RWPE1 (cell line): Measurements from ENCODE around the gene ITPKB.

Experiments
- CTCF ChIA-PET: fragments of 350-600 bp; sonication (Branson Sonifier 250); formaldehyde crosslinking; extraction: SDS; loops from one replicate; lab custom pipeline; 2021; lab: Yijun Ruan, JAX
- POLR2A ChIA-PET: fragments of 400-600 bp; formaldehyde crosslinking; extraction: SDS; loops from one replicate; lab custom pipeline; 2020; ENCODE audit warnings: antibody characterized with exemption; ENCODE audit not compliant: low non-redundant PET; lab: Yijun Ruan, JAX
- DNase-seq: peaks from one replicate; pipeline ENCODE4 v3.0.0; 2012; ENCODE audit warnings: low spot score
- H3K27ac ChIP-seq: fragments of 450-650 bp; 2 replicates; pipeline ENCODE4 v1.5.1; 2017
- CTCF ChIP-seq: fragments of 450-650 bp; conservative IDR thresholded peaks from 2 replicates; pipeline ENCODE4 v1.5.1; 2017; ENCODE audit warnings: low read depth, mild to moderate bottlenecking

ITPKB gene

DNA sequence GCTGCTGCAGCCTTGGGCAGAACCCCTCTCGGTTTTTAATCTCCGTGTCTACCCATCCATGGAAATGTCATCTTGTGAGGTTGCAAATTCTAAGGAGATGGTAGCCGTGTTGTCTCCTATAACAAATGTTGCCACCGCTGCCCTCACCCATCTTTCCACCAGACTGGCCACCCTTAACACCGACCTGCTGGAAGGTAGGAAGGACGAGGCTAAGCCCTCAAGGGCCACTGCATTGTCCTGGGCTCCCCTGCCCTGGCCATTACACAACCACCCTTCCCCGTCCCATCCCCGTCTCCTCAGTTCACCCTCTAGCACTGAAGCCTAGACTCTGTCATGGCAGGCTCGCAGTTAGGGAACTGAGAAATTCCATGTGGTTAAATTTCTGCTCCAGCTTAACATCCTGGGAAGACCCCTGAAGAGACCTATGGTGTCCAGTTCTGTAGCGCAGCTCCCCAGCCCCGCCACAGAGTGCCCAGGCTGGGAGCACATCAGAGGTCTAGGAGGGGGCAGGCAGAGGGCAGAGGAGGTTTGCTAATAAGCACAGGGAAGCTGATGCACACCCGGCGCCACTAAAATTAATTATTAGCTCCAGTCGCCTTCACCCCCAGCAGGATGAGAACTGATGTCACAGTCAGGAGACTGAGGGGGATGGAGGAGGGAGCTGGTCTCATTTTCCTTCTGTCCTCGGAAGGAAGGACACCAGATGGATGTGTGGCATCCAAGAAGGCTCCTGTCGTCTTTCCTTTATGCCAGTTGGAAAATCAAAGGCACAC is 152.2 kb downstream of the ITPKB start:
- no peak for TF ChIP-seq CTCF
- POLR2A ChIA-PET: interaction anchor here (0.5 kb wide), 1 partner anchor 43 kb away, joined by 3 read pairs; no protein-coding TSS in a partner anchor
- no peak for DNase-seq
- CTCF ChIA-PET: interaction anchor here (0.6 to 2.1 kb wide), 2 partner anchors 22 to 610 kb away, joined by 3 to 5 read pairs; no protein-coding TSS in a partner anchor
- no peak overlapping the region for H3K27ac ChIP-seq

GRCh38 chr1:226586116-226586515 is 153.0 kb downstream of the ITPKB start:
- H3K27ac ChIP-seq: no peak overlapping the region
- ChIA-PET POLR2A (no interaction called here), CTCF (interaction anchor here (0.6 to 2.1 kb wide), 2 partner anchors 23 to 611 kb away, joined by 3 to 5 read pairs; no protein-coding TSS in a partner anchor)
- no peak for DNase-seq
- TF ChIP-seq CTCF: no peak

- no peak for DNase-seq
- CTCF ChIA-PET: no interaction called here
Measured at GRCh38 chr1:226584164-226584563, 154.9 kb downstream of the ITPKB start.

GRCh38 chr1:226582966-226583365 is 156.1 kb downstream of the ITPKB start:
- no peak overlapping the region for H3K27ac ChIP-seq
- TF ChIP-seq CTCF: no peak
- ChIA-PET POLR2A (no interaction called here), CTCF (interaction anchor here (0.6 to 2.2 kb wide), 2 partner anchors 36 to 235 kb away, joined by 3 to 9 read pairs; no protein-coding TSS in a partner anchor)
- no peak for DNase-seq

More at GRCh38 chr1:226584164-226584563, 154.9 kb downstream of the ITPKB start:
- H3K27ac ChIP-seq: no peak overlapping the region
- TF ChIP-seq CTCF: no peak
- POLR2A ChIA-PET: no interaction called here
